Tibial nerve (tissue), 4 donors: ENCODE results near the gene TSPAN5. TPM values are rescaled to one million over a fixed set of nuclear protein-coding genes. Genes with fewer than 3 reads are reported as not detected.

ENCODE experiments used
- DNase-seq, 2 donors: peaks; one replicate each; pipeline ENCODE4 v3.0.0-alpha.2; 2019; ENCODE audit warnings: low spot score in 2 of 2
- H3K27ac ChIP-seq, 4 donors: fragments of 200-600 bp; sonication (generic) in 3 of 4; one replicate each; pipeline ENCODE4 v1.5.1; 2017 to 2019; ENCODE audit warnings: mild to moderate bottlenecking in 1 of 4
- H3K27me3 ChIP-seq, 2 donors: fragments of 200-600 bp; sonication (generic) in 1 of 2; one replicate each; pipeline versions ENCODE4 v1.5.1 to v1.6.0; 2017 to 2019
- H3K36me3 ChIP-seq, 3 donors: fragments of 200-600 bp; sonication (generic); one replicate each; pipeline ENCODE4 v1.5.1; 2018 to 2019
- H3K4me1 ChIP-seq, 4 donors: fragments of 200-600 bp; sonication (generic) in 3 of 4; one replicate each; pipeline ENCODE4 v1.5.1; 2017 to 2019
- H3K4me3 ChIP-seq, 4 donors: fragments of 200-600 bp; sonication (generic) in 3 of 4; one replicate each; pipeline ENCODE4 v1.5.1; 2017 to 2019; ENCODE audit warnings: mild to moderate bottlenecking in 1 of 4, moderate library complexity in 1 of 4
- H3K9me3 ChIP-seq, 4 donors: fragments of 200-600 bp; sonication (generic) in 3 of 4; one replicate each; pipeline ENCODE4 v1.5.1; 2017 to 2019
- CTCF ChIP-seq, 5 experiments: fragments of 200-600 bp in 3 of 5; fragments of 450-650 bp in 2 of 5; sonication (generic) in 3 of 5; IDR thresholded peaks; one replicate each; pipeline ENCODE4 v1.5.1; 2016 to 2019; ENCODE audit warnings: antibody characterized with exemption in 5 of 5, mild to moderate bottlenecking in 3 of 5, moderate library complexity in 2 of 5
- EP300 ChIP-seq, 2 donors: sonication (generic); formaldehyde crosslinking; IDR thresholded peaks; one replicate each; pipeline ENCODE4 v1.6.1; 2017; ENCODE audit warnings: antibody characterized with exemption in 2 of 2, mild to moderate bottlenecking in 1 of 2
- POLR2A ChIP-seq, 2 donors: fragments of 450-650 bp; IDR thresholded peaks; one replicate each; pipeline ENCODE4 v1.6.1; 2017; ENCODE audit warnings: antibody characterized with exemption in 2 of 2, mild to moderate bottlenecking in 2 of 2, moderate library complexity in 2 of 2
- WGBS, 2 donors: methylation state at CpG; one replicate each; pipeline ENCODE4 v1.1.5; 2018; 5-methylcytosine and 5-hydroxymethylcytosine counted together
- total RNA-seq, 4 donors: library from RNA; depleted of rRNA; stranded (reverse); fragments of >200 nt; gene quantifications; one replicate each; pipeline ENCODE4 v1.1.0, GENCODE V29; 2016

TSPAN5 gene
- total RNA-seq, 4 donors from 2014 or later = 15.3 to 30.8 (median 25.6) TPM

GRCh38 chr4:98583265-98583664, 75.1 kb downstream of the TSPAN5 start:
- H3K27me3 ChIP-seq = no peaks in the 10 kb centered on the region
- no peak overlapping the region for H3K27ac ChIP-seq
- TF ChIP-seq EP300 (IDR thresholded peaks at IDR 0.05) = no peak
- no peak for TF ChIP-seq POLR2A (IDR thresholded peaks at IDR 0.05)
- TF ChIP-seq CTCF (IDR thresholded peaks at IDR 0.05) = no peak
- peaks cover 0 to 38% (median 14%) of the 10 kb centered on the region in 4 donors for H3K4me1 ChIP-seq
- H3K36me3 ChIP-seq = no peaks in the 10 kb centered on the region
- H3K9me3 ChIP-seq = no peaks in the 10 kb centered on the region
- no peak overlapping the region for H3K4me3 ChIP-seq
- WGBS, 2 donors = 53 to 60% methylated on average over 4 of the region's 4 CpGs
- no peak for DNase-seq

DNA sequence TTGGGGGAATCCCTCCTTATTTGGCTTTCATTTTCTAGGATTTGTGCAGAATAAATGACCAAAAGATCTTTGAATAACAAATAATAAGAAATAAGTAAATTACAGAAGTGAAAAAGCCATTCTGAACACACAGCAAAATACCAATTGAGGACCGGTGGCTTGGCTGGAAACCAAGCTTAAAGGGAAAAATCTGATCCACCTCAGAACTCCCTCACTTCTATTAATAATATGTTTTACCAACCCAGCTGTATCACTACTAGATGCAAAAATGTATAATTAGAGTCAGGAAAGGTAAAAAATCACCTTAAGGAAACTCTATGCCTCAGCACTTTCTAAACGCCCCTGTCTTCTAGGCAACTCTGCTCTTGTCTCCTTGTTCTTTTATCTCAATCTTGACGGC, 77.3 kb downstream of the TSPAN5 start:
- Histone ChIP-seq H3K4me3 (no peak overlapping the region), H3K9me3 (no peaks in the 10 kb centered on the region), H3K4me1 (peaks cover 0 to 35% (median 19%) of the 10 kb centered on the region in 4 donors), H3K36me3 (no peaks in the 10 kb centered on the region), H3K27me3 (no peaks in the 10 kb centered on the region), H3K27ac (no peak overlapping the region)
- TF ChIP-seq CTCF (IDR thresholded peaks at IDR 0.05) (no peak), EP300 (IDR thresholded peaks at IDR 0.05) (no peak), POLR2A (IDR thresholded peaks at IDR 0.05) (no peak)
- 58 to 64% methylated on average over 3 of the region's 3 CpGs for WGBS, 2 donors
- no peak for DNase-seq

DNA sequence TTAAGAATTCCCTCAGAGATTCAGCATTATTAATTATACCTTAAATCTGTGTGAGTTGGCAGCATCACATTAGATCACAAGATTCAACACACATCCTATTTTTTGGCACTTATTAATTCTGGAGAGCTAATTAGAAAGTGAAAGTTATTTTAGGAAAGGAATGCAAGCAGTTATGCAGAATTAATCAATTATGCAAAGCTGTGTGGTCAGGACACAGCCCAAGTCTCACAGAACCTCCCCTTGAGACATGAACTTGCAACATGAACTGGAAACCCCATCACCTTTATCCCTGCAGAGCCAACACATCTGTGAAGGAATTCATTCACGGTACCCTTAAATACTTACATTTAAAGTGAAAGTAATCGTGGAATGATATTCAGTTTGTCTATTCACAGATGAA, 80.5 kb downstream of the TSPAN5 start:
- WGBS, 2 donors = 17 to 28% methylated on average over 2 of the region's 2 CpGs
- Histone ChIP-seq H3K4me3 (no peak overlapping the region), H3K4me1 (peaks cover 0 to 31% (median 18%) of the 10 kb centered on the region in 4 donors), H3K27me3 (no peaks in the 10 kb centered on the region), H3K9me3 (no peaks in the 10 kb centered on the region), H3K27ac (no peak overlapping the region), H3K36me3 (no peaks in the 10 kb centered on the region)
- TF ChIP-seq POLR2A (IDR thresholded peaks at IDR 0.05) = no peak
- TF ChIP-seq CTCF (IDR thresholded peaks at IDR 0.05) = no peak
- no peak for TF ChIP-seq EP300 (IDR thresholded peaks at IDR 0.05)
- no peak for DNase-seq

GRCh38 chr4:98574816-98575215, 83.6 kb downstream of the TSPAN5 start:
- H3K9me3 ChIP-seq = no peaks in the 10 kb centered on the region
- DNase-seq = no peak
- WGBS, 2 donors = 86 to 91% methylated on average over 4 of the region's 4 CpGs
- H3K27me3 ChIP-seq = no peaks in the 10 kb centered on the region
- H3K36me3 ChIP-seq = no peaks in the 10 kb centered on the region
- peaks cover 0 to 14% (median 8%) of the 10 kb centered on the region in 4 donors for H3K4me1 ChIP-seq
- H3K4me3 ChIP-seq = no peak overlapping the region
- no peak overlapping the region for H3K27ac ChIP-seq
- no peak for TF ChIP-seq EP300 (IDR thresholded peaks at IDR 0.05)
- TF ChIP-seq CTCF (IDR thresholded peaks at IDR 0.05) = no peak
- no peak for TF ChIP-seq POLR2A (IDR thresholded peaks at IDR 0.05)

- H3K27ac ChIP-seq = no peak overlapping the region
- WGBS, 2 donors = 61 to 80% methylated on average over 2 of the region's 2 CpGs
- TF ChIP-seq CTCF (IDR thresholded peaks at IDR 0.05) (no peak), EP300 (IDR thresholded peaks at IDR 0.05) (no peak), POLR2A (IDR thresholded peaks at IDR 0.05) (no peak)
These were observed 84.6 kb downstream of the TSPAN5 start for GRCh38 chr4:98573791-98574190.

More at GRCh38 chr4:98573791-98574190, 84.6 kb downstream of the TSPAN5 start:
- Histone ChIP-seq H3K4me1 (peaks cover 0 to 23% (median 10%) of the 10 kb centered on the region in 4 donors), H3K9me3 (no peaks in the 10 kb centered on the region), H3K4me3 (no peak overlapping the region), H3K36me3 (no peaks in the 10 kb centered on the region), H3K27me3 (no peaks in the 10 kb centered on the region)
- no peak for DNase-seq
